ENCODE measurements around the gene GSTCD.

Gene GSTCD

DNA sequence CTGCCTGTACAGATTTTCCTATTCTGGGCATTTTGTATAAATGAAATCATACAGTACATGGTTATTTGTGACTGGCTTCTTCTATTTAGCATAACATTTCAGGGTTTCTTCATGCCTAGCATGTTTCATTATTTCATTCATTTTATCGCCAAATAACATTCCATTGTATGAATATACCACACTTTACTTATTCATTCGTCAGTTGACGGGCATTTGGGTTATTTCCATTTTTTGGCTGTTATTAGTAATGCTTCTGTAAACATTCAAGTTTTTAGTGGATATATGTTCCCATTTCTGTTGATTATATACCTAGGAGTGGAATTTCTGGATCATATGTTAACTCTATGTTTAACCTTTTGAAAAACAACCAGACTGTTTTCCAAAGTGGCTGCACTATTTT, 47.6 kb upstream of the GSTCD start (continued):
- no peak for TF ChIP-seq CREB5 (CRISPR knock-in tag; IDR thresholded peaks at IDR 0.05; ENCODE audit: low read depth)
- TF ChIP-seq PPARA (CRISPR knock-in tag; IDR thresholded peaks at IDR 0.05; ENCODE audit: borderline replicate concordance) = no peak
- TF ChIP-seq, protein P1, sequence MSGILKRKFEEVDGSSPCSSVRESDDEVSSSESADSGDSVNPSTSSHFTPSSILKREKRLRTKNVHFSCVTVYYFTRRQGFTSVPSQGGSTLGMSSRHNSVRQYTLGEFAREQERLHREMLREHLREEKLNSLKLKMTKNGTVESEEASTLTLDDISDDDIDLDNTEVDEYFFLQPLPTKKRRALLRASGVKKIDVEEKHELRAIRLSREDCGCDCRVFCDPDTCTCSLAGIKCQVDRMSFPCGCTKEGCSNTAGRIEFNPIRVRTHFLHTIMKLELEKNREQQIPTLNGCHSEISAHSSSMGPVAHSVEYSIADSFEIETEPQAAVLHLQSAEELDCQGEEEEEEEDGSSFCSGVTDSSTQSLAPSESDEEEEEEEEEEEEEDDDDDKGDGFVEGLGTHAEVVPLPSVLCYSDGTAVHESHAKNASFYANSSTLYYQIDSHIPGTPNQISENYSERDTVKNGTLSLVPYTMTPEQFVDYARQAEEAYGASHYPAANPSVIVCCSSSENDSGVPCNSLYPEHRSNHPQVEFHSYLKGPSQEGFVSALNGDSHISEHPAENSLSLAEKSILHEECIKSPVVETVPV (CRISPR knock-in tag; IDR thresholded peaks at IDR 0.05) = no peak
- TF ChIP-seq, protein P2, sequence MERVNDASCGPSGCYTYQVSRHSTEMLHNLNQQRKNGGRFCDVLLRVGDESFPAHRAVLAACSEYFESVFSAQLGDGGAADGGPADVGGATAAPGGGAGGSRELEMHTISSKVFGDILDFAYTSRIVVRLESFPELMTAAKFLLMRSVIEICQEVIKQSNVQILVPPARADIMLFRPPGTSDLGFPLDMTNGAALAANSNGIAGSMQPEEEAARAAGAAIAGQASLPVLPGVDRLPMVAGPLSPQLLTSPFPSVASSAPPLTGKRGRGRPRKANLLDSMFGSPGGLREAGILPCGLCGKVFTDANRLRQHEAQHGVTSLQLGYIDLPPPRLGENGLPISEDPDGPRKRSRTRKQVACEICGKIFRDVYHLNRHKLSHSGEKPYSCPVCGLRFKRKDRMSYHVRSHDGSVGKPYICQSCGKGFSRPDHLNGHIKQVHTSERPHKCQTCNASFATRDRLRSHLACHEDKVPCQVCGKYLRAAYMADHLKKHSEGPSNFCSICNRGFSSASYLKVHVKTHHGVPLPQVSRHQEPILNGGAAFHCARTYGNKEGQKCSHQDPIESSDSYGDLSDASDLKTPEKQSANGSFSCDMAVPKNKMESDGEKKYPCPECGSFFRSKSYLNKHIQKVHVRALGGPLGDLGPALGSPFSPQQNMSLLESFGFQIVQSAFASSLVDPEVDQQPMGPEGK (CRISPR knock-in tag; IDR thresholded peaks at IDR 0.05; ENCODE audit: borderline replicate concordance) = no peak
- no peak for TF ChIP-seq SNAI2 (CRISPR knock-in tag; IDR thresholded peaks at IDR 0.05)
- no peak for TF ChIP-seq ZNF70 (CRISPR knock-in tag; IDR thresholded peaks at IDR 0.05)
- TF ChIP-seq ZNF565 (CRISPR knock-in tag; conservative IDR thresholded peaks at IDR 0.05; ENCODE audit: low read depth) = no peak
- TF ChIP-seq ESRRG (CRISPR knock-in tag; IDR thresholded peaks at IDR 0.05) = no peak
- no peak for TF ChIP-seq ZFP3 (CRISPR knock-in tag; IDR thresholded peaks at IDR 0.05)
- TF ChIP-seq ZC3H10 (CRISPR knock-in tag; IDR thresholded peaks at IDR 0.05) = no peak

DNA sequence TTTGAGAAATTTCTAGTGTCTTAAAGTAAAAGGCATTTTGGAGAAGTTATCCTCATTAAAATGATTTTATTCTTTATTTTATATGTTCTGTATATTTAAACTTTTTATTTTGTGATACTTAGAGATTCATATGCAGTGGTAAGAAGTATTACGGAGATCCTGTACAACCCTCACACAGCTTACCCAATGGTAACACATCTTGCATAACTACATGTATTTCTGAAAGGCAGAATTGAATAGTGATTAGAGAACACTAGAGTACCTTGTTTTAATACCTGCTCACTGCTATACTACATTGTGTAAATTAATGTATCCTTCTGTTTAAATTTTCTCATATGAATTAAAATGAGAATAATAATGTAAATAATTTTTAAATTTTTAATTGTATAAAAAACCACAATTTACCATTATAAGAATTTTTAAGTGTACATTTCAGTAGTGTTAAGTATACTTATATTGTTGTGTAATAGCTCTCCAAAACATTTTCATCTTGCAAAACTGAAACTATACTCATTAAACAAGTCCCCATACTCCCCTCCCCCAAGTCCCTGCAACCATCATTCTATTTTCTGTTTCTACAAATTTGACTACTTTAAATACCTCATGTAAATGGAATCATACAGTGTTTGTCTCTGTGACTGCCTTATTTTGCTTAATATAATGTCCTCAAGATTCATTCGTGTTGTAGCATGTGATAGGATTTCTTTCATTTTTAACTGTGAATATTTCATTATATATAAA, 45.5 kb upstream of the GSTCD start:
- no peak for ATAC-seq
- no peak for TF ChIP-seq TOX (CRISPR knock-in tag; IDR thresholded peaks at IDR 0.05; ENCODE audit: borderline replicate concordance)
- TF ChIP-seq, protein P1 (CRISPR knock-in tag; IDR thresholded peaks at IDR 0.05) = no peak
- TF ChIP-seq RARB (CRISPR knock-in tag; IDR thresholded peaks at IDR 0.05) = no peak
- TF ChIP-seq BACH2 (CRISPR knock-in tag; IDR thresholded peaks at IDR 0.05; ENCODE audit: borderline replicate concordance) = no peak
- TF ChIP-seq OSR1 (CRISPR knock-in tag; IDR thresholded peaks at IDR 0.05) = no peak
- TF ChIP-seq CSDC2 (CRISPR knock-in tag; IDR thresholded peaks at IDR 0.05) = no peak
- TF ChIP-seq ZNF70 (CRISPR knock-in tag; IDR thresholded peaks at IDR 0.05) = no peak
- TF ChIP-seq, protein P2 (CRISPR knock-in tag; IDR thresholded peaks at IDR 0.05; ENCODE audit: borderline replicate concordance) = no peak
- TF ChIP-seq ZNF565 (CRISPR knock-in tag; conservative IDR thresholded peaks at IDR 0.05; ENCODE audit: low read depth) = no peak
- no peak for TF ChIP-seq SNAI2 (CRISPR knock-in tag; IDR thresholded peaks at IDR 0.05)
- no peak for TF ChIP-seq CREB5 (CRISPR knock-in tag; IDR thresholded peaks at IDR 0.05; ENCODE audit: low read depth)
- TF ChIP-seq GLIS3 (CRISPR knock-in tag; IDR thresholded peaks at IDR 0.05) = no peak
- no peak for TF ChIP-seq ESRRG (CRISPR knock-in tag; IDR thresholded peaks at IDR 0.05)
- no peak for TF ChIP-seq ZC3H10 (CRISPR knock-in tag; IDR thresholded peaks at IDR 0.05)
- TF ChIP-seq ISL1 (CRISPR knock-in tag; IDR thresholded peaks at IDR 0.05) = no peak
- no peak for TF ChIP-seq PPARA (CRISPR knock-in tag; IDR thresholded peaks at IDR 0.05; ENCODE audit: borderline replicate concordance)
- TF ChIP-seq TCF4 (CRISPR knock-in tag; IDR thresholded peaks at IDR 0.05; ENCODE audit: borderline replicate concordance) = no peak
- no peak for TF ChIP-seq ZFP3 (CRISPR knock-in tag; IDR thresholded peaks at IDR 0.05)

DNA sequence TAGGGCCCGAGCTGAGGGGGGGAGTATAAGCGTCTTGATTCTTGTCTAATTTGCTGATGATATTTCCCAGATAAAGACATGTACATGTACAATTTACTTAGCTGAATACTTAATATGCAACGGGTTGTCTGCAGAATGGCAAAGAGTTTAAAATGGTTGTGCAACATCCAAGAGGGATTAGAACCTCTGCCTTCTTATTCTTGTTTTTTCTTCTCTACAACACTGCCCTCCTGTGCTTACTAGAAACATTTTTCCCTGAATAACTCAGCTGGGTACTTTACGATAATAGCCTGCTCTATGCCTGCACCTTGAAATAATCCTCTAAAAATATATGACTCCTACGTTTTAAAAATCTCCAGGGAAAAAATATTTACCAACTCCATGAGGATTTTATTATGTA, 41.9 kb upstream of the GSTCD start:
- peak; percentile 91 for ATAC-seq
- TF ChIP-seq, protein P1 (CRISPR knock-in tag; IDR thresholded peaks at IDR 0.05) = no peak
- no peak for TF ChIP-seq BACH2 (CRISPR knock-in tag; IDR thresholded peaks at IDR 0.05; ENCODE audit: borderline replicate concordance)
- no peak for TF ChIP-seq ISL1 (CRISPR knock-in tag; IDR thresholded peaks at IDR 0.05)
- TF ChIP-seq GLIS3 (CRISPR knock-in tag; IDR thresholded peaks at IDR 0.05) = no peak
- TF ChIP-seq, protein P3, sequence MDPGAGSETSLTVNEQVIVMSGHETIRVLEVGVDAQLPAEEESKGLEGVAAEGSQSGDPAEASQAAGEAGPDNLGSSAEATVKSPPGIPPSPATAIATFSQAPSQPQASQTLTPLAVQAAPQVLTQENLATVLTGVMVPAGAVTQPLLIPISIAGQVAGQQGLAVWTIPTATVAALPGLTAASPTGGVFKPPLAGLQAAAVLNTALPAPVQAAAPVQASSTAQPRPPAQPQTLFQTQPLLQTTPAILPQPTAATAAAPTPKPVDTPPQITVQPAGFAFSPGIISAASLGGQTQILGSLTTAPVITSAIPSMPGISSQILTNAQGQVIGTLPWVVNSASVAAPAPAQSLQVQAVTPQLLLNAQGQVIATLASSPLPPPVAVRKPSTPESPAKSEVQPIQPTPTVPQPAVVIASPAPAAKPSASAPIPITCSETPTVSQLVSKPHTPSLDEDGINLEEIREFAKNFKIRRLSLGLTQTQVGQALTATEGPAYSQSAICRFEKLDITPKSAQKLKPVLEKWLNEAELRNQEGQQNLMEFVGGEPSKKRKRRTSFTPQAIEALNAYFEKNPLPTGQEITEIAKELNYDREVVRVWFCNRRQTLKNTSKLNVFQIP (CRISPR knock-in tag; IDR thresholded peaks at IDR 0.05; ENCODE audit: borderline replicate concordance, low read depth) = no peak
- no peak for TF ChIP-seq ESRRG (CRISPR knock-in tag; IDR thresholded peaks at IDR 0.05)
- TF ChIP-seq ZFP3 (CRISPR knock-in tag; IDR thresholded peaks at IDR 0.05) = no peak
- no peak for TF ChIP-seq ZNF565 (CRISPR knock-in tag; conservative IDR thresholded peaks at IDR 0.05; ENCODE audit: low read depth)
- TF ChIP-seq ZFP30 (CRISPR knock-in tag; IDR thresholded peaks at IDR 0.05) = no peak
- TF ChIP-seq ZC3H10 (CRISPR knock-in tag; IDR thresholded peaks at IDR 0.05) = no peak
- TF ChIP-seq TCF4 (CRISPR knock-in tag; IDR thresholded peaks at IDR 0.05; ENCODE audit: borderline replicate concordance) = no peak
- no peak for TF ChIP-seq ZNF70 (CRISPR knock-in tag; IDR thresholded peaks at IDR 0.05)
- no peak for TF ChIP-seq ARNTL (CRISPR knock-in tag; IDR thresholded peaks at IDR 0.05; ENCODE audit: borderline replicate concordance, low read depth)
- no peak for TF ChIP-seq PPARA (CRISPR knock-in tag; IDR thresholded peaks at IDR 0.05; ENCODE audit: borderline replicate concordance)
- no peak for TF ChIP-seq OSR1 (CRISPR knock-in tag; IDR thresholded peaks at IDR 0.05)
- no peak for TF ChIP-seq ZNF8 (CRISPR knock-in tag; IDR thresholded peaks at IDR 0.05)

All from SK-N-SH treated with all-trans-retinoic acid at 6 μM for 48 hours (cell line).